Epithelial cell of proximal tubule (primary cell): ENCODE results near the gene CDCA8. TPM values are rescaled to one million over a fixed set of nuclear protein-coding genes. Genes with fewer than 3 reads are reported as not detected.

Source experiments
- DNase-seq: peaks from one replicate; pipeline ENCODE4 v3.0.0-alpha.2; 2011; ENCODE audit warnings: low read depth
- H3K4me3 ChIP-seq: 2 replicates; pipeline ENCODE4 v1.5.1; 2011; ENCODE audit warnings: low read depth, mild to moderate bottlenecking, low read length
- total RNA-seq: library from RNA; depleted of rRNA; stranded (reverse); fragments of >200 nt; gene quantifications from 2 replicates; pipeline ENCODE4 v1.2.3, GENCODE V29; 2015
- TF ChIP-seq, protein P1 (sequence below): conservative IDR thresholded peaks from 2 replicates; pipeline ENCODE4 v1.5.1; 2012; ENCODE audit warnings: low read depth, mild to moderate bottlenecking, low read length

CDCA8 gene
- total RNA-seq, 1 donor from 2014 or later = 42.2 TPM

DNA sequence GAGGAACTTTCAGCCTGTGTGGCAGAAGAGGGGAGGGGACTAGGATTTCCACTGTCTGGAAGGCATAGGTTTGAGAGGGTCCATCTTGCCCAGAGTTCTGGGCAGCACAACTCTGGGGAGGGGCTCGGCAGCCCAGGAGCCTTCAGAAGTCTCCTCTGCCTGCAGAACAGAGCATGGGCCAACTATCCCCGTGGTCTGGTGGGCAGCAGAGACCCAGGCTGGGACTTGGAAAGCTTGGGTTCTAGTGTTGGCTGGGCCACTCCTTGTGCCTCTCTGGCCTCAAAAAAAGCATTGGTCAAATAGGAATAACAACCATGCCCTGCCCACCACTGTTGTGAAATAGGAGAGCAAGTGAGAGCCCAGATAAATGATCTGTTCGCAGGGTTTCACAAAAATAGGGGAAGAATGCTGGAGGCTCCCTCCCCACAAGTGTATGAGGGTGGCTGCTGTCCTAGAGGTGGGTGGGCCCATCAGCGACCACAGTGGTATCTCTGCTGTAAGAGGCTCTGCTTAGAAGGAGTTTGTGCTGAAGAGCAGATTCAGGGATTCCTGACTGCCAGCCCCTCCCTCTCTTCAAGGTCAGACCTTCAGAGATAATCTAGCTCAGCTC, 63.7 kb downstream of the CDCA8 start:
- no peak for DNase-seq
- H3K4me3 ChIP-seq = no peak overlapping the region
- TF ChIP-seq, protein P1, sequence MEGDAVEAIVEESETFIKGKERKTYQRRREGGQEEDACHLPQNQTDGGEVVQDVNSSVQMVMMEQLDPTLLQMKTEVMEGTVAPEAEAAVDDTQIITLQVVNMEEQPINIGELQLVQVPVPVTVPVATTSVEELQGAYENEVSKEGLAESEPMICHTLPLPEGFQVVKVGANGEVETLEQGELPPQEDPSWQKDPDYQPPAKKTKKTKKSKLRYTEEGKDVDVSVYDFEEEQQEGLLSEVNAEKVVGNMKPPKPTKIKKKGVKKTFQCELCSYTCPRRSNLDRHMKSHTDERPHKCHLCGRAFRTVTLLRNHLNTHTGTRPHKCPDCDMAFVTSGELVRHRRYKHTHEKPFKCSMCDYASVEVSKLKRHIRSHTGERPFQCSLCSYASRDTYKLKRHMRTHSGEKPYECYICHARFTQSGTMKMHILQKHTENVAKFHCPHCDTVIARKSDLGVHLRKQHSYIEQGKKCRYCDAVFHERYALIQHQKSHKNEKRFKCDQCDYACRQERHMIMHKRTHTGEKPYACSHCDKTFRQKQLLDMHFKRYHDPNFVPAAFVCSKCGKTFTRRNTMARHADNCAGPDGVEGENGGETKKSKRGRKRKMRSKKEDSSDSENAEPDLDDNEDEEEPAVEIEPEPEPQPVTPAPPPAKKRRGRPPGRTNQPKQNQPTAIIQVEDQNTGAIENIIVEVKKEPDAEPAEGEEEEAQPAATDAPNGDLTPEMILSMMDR = no peak

Other genes with a start within 250 kb of the CDCA8 start
- gene ZC3H12A, start 217.9 kb upstream of the CDCA8 start, total RNA-seq = 16.0 and 16.7 TPM in 2 replicates
- 64.2 and 73.1 TPM in 2 replicates for gene MEAF6, start 177.8 kb upstream of the CDCA8 start, total RNA-seq
- gene SNIP1, start 138.2 kb upstream of the CDCA8 start, total RNA-seq = 6.8 and 8.3 TPM in 2 replicates
- 3.5 and 16.4 TPM in 2 replicates for gene DNALI1, start 135.6 kb upstream of the CDCA8 start, total RNA-seq
- gene GNL2, start 96.6 kb upstream of the CDCA8 start, total RNA-seq = 58.1 and 74.6 TPM in 2 replicates
- not detected in 2 replicates for gene RSPO1, start 57.6 kb upstream of the CDCA8 start, total RNA-seq
- gene EPHA10, start 72.6 kb downstream of the CDCA8 start, total RNA-seq = under 0.01 and 0.17 TPM in 2 replicates
- gene MANEAL, start 101.3 kb downstream of the CDCA8 start, total RNA-seq = 0.46 and 0.72 TPM in 2 replicates
- 95.2 and 194 TPM in 2 replicates for gene C1orf122, start 115.3 kb downstream of the CDCA8 start, total RNA-seq
- gene YRDC, start 115.7 kb downstream of the CDCA8 start, total RNA-seq = 31.4 and 61.1 TPM in 2 replicates
- 0.86 and 2.0 TPM in 2 replicates for gene MTF1, start 167.1 kb downstream of the CDCA8 start, total RNA-seq